ENCODE data around the gene DLK2.

DNA sequence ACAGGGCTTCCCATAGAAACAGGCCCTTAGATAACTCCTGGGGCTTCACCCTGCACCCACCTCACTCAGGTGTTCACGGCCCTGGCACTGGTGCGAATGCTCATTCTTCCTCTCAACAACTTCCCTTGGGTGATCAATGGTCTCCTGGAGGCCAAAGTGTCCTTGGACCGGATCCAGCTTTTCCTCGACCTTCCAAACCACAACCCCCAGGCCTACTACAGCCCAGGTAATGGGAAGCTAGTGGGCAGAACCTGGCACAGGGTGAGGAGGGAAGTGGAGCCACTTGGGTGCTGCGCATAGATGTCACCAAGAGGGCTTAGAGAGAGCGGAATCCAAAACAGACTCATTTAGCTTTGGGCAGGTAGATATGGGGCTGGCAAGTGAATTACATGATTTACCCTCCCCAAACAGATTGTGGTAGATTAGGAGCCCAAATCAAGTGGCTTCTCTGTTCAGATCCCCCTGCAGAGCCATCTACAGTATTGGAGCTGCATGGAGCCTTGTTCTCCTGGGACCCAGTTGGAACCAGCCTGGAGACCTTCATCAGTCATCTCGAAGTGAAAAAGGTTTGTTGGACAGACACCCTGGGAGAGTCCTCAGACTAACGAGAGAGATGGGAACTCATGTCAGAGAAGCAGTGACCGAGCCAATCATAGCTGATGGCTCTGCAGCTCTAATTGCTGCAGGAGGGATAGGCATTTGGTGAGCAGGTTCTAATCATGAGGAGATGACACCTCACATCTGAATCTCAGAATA, 19.5 kb downstream of the DLK2 start:
- TF ChIP-seq EZH2 (IDR thresholded peaks at IDR 0.05; ENCODE audit: insufficient read depth, poor library complexity, severe bottlenecking) (no peak), EZH2phosphoT487 (IDR thresholded peaks at IDR 0.05; ENCODE audit: insufficient read depth, low read depth) (no peak)
